IPS-18a (cell line): Measurements from ENCODE around the gene SURF1.

ENCODE experiments used
- H3K27ac ChIP-seq: one replicate; pipeline ENCODE4 v1.5.1; 2013; ENCODE audit warnings: low read length
- H3K27me3 ChIP-seq: one replicate; pipeline ENCODE4 v1.6.1; 2013; ENCODE audit warnings: mild to moderate bottlenecking, low read length; ENCODE audit not compliant: control insufficient read depth, insufficient read depth
- H3K36me3 ChIP-seq: one replicate; pipeline ENCODE4 v1.6.1; 2013; ENCODE audit warnings: low read depth, low read length; ENCODE audit not compliant: control insufficient read depth
- H3K4me1 ChIP-seq: one replicate; pipeline ENCODE4 v1.6.1; 2013; ENCODE audit warnings: low read depth, low read length; ENCODE audit not compliant: control insufficient read depth
- H3K4me3 ChIP-seq: one replicate; pipeline ENCODE4 v1.5.1; 2013; ENCODE audit warnings: low read length
- H3K9ac ChIP-seq: one replicate; pipeline ENCODE4 v1.6.1; 2013; ENCODE audit warnings: mild to moderate bottlenecking, low read length, moderate library complexity
- H3K9me3 ChIP-seq: one replicate; pipeline ENCODE4 v1.6.1; 2013; ENCODE audit warnings: low read depth, low read length; ENCODE audit not compliant: control insufficient read depth

The SURF1 gene

DNA sequence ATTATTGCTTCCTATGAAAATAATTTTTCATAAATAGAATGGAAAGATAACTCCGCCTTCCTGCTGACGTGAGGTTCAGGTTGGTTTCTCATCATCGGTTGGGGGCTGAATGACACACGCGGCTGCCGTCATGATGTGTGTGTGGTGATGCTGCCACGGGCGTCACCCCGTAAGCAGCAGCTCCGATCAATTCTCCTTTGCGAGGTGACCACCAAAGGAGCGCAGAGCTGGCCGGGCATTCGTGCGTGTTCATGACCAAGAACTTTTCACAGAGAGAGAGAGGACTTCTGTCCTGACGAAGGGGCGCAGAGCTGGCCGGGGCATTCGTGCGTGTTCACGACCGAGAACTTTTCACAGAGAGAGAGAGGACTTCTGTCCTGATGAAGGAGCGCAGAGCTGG lies 50.6 kb downstream of the SURF1 start:
- Histone ChIP-seq H3K36me3 (no peaks in the 10 kb centered on the region), H3K27ac (no peak overlapping the region), H3K4me1 (no peaks in the 10 kb centered on the region), H3K4me3 (no peak overlapping the region), H3K9me3 (no peaks in the 10 kb centered on the region), H3K9ac (no peak overlapping the region), H3K27me3 (no peaks in the 10 kb centered on the region)

DNA sequence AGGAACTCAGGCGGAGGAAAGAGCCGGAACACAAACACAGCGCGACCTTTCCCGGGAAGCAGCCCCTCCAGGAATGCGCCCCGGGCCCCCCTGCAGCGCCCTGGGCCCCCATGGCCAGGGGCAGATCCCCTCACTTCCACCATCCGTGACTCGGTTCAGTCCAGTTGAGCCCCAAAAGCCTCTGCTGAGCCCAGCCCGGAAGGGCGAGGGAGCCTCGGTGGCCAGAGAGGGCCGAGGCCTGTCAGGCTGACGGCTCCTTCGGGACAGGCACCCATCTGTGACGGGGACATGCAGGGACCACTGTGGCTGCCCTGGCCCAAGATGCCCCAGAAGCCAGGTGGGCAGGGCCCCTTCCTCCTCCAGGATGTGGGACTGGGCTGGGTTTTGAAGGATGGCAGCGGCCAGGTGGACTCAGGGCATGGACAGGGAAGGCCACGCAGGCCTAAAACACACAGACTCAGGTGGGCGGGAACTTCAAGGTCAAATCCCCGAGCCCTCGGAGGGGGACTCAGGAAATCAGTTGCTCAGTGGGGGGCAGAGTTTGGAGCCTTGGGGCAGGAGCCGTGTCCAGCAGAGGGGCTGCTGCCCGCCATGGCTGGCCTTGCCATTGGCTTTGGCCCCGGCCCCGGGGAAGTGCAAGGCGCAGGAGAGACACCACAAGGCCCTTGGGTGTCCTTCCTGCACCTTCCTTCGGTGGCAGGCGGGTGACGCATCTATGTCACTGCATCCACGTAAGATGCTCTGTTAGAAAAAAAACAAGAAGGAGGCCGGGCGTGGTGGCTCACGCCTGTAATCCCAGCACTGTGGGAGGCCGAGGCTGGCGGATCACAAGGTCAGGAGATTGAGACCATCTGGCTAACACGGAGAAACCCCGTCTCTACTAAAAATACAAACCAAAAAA lies 51.6 kb downstream of the SURF1 start:
- H3K9me3 ChIP-seq = no peaks in the 10 kb centered on the region
- H3K27me3 ChIP-seq = no peaks in the 10 kb centered on the region
- H3K9ac ChIP-seq = no peak overlapping the region
- H3K4me3 ChIP-seq = no peak overlapping the region
- no peaks in the 10 kb centered on the region for H3K36me3 ChIP-seq
- H3K4me1 ChIP-seq = no peaks in the 10 kb centered on the region
- no peak overlapping the region for H3K27ac ChIP-seq

DNA sequence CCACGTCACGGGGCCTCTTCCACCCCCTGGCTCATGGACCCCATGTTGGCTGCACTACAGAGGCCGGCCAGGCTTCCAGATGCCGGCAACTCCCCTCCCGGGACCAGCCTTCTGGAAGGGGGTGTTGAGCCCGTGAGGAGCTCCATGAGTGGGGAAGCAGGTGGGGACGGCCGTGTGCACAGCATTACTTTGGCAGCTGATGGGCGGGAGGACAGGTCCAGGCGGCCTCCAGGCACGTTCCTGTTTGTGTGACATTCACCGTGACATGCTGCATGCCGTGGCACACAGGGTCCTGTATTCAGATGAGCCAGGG lies 52.2 kb downstream of the SURF1 start:
- H3K4me1 ChIP-seq = no peaks in the 10 kb centered on the region
- no peak overlapping the region for H3K4me3 ChIP-seq
- no peaks in the 10 kb centered on the region for H3K27me3 ChIP-seq
- H3K36me3 ChIP-seq = no peaks in the 10 kb centered on the region
- no peaks in the 10 kb centered on the region for H3K9me3 ChIP-seq
- H3K9ac ChIP-seq = no peak overlapping the region
- H3K27ac ChIP-seq = no peak overlapping the region

DNA sequence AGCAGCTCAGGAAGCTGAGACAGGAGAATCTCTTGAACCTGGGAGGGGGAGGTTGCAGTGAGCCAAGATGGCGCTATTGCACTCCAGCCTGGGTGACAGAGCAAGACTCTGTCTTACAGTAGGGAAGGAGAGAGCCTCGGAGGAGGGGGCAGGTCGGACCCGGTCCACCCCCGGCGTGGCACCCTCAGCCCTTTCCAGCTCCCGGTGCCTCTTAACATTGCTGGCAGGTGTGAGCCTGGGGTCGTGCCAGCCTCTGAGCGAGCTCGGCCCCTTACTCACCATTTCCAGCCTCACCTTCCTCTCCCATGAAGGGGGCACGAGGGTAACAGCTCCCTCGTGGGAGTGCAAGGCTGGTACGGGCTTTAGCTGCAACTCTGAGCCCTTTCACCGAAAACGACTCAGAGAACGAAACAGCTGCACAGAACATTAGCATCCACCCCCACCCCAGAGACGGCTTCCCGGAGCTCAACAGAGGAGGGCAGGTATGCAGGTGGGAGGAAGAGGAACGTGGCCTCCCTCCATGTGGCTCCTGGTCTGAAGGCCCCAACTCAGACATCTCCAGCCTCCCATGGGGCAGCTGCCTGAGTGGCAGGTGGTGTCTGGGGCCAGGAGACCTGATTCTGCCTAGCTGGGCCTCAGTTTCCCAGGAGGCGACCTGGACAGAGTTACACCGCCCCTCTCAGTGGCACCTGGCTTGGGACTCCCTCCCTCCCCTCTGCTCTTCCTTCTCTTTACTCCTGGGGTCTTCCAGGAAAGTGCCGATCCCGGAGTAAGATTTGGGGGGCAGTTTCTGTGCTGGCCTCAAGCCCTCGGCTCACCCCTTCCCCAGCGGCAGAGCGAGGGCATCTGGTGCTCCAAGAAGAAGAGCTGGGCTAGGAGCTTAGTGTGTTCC lies 52.8 kb downstream of the SURF1 start:
- Histone ChIP-seq H3K27me3 (no peaks in the 10 kb centered on the region), H3K27ac (no peak overlapping the region), H3K9me3 (no peaks in the 10 kb centered on the region), H3K36me3 (no peaks in the 10 kb centered on the region), H3K9ac (no peak overlapping the region), H3K4me3 (no peak overlapping the region), H3K4me1 (no peaks in the 10 kb centered on the region)
